Breast epithelium (tissue), 3 donors: ENCODE results near the gene UNC13C.

Experiments
- CTCF ChIP-seq, 3 donors: fragments of 450-650 bp; IDR thresholded peaks; one replicate each; pipeline ENCODE4 v1.5.1; 2016 to 2017; ENCODE audit warnings: antibody characterized with exemption in 3 of 3, mild to moderate bottlenecking in 3 of 3, moderate library complexity in 3 of 3
- POLR2A ChIP-seq: fragments of 450-650 bp; IDR thresholded peaks from one replicate; pipeline ENCODE4 v1.6.1; 2016; ENCODE audit warnings: antibody characterized with exemption, mild to moderate bottlenecking, moderate library complexity
- POLR2AphosphoS5 ChIP-seq, 3 donors: sonication (generic); formaldehyde crosslinking; IDR thresholded peaks; one replicate each; pipeline ENCODE4 v1.6.1; 2017; ENCODE audit warnings: antibody characterized with exemption in 3 of 3

GRCh38 chr15:54424171-54424570 lies 445.9 kb downstream of the UNC13C start:
- no peak for TF ChIP-seq CTCF (IDR thresholded peaks at IDR 0.05)
- no peak for TF ChIP-seq POLR2AphosphoS5 (IDR thresholded peaks at IDR 0.05)
- no peak for TF ChIP-seq POLR2A
